Hepatocyte (in vitro differentiated cells): ENCODE data around the gene AK5. TPM values are rescaled to one million over a fixed set of nuclear protein-coding genes. Genes with fewer than 3 reads are reported as not detected.

Experiments used
- DNase-seq: peaks from one replicate; pipeline ENCODE4 v3.0.0-alpha.2; 2016; ENCODE audit warnings: low spot score
- H2AFZ ChIP-seq: fragments of 200-600 bp; sonication (generic); 2 replicates; pipeline ENCODE4 v1.6.0; 2016; ENCODE audit warnings: antibody characterized with exemption, mild to moderate bottlenecking
- H3K27ac ChIP-seq: fragments of 200-600 bp; sonication (generic); 2 replicates; pipeline ENCODE4 v1.5.1; 2016; ENCODE audit warnings: mild to moderate bottlenecking
- H3K27me3 ChIP-seq: fragments of 200-600 bp; sonication (generic); 2 replicates; pipeline ENCODE4 v1.6.1; 2016
- H3K36me3 ChIP-seq: fragments of 200-600 bp; sonication (generic); replicated peaks from 2 replicates; pipeline ENCODE4 v1.5.1; 2016; ENCODE audit warnings: low read depth; ENCODE audit not compliant: insufficient read depth
- H3K4me1 ChIP-seq: fragments of 200-600 bp; sonication (generic); 2 replicates; pipeline ENCODE4 v1.5.1; 2016; ENCODE audit warnings: mild to moderate bottlenecking, moderate library complexity; ENCODE audit not compliant: insufficient read depth
- H3K4me2 ChIP-seq: fragments of 200-600 bp; sonication (generic); 2 replicates; pipeline ENCODE4 v1.6.0; 2016
- H3K4me3 ChIP-seq: fragments of 200-600 bp; sonication (generic); 2 replicates; pipeline ENCODE4 v1.5.1; 2016; ENCODE audit warnings: mild to moderate bottlenecking
- H3K79me2 ChIP-seq: fragments of 200-600 bp; sonication (generic); 2 replicates; pipeline ENCODE4 v1.6.0; 2017; ENCODE audit warnings: mild to moderate bottlenecking
- H3K9me2 ChIP-seq: fragments of 200-600 bp; sonication (generic); replicated peaks from 2 replicates; pipeline ENCODE4 v1.6.0; 2017; ENCODE audit warnings: mild to moderate bottlenecking; ENCODE audit not compliant: insufficient read depth
- H3K9me3 ChIP-seq: fragments of 200-600 bp; sonication (generic); 2 replicates; pipeline ENCODE4 v1.5.1; 2016; ENCODE audit warnings: low read depth, mild to moderate bottlenecking
- H4K20me1 ChIP-seq: fragments of 200-600 bp; sonication (generic); 2 replicates; pipeline ENCODE4 v1.6.0; 2016; ENCODE audit warnings: mild to moderate bottlenecking; ENCODE audit not compliant: insufficient read depth, poor library complexity, severe bottlenecking
- EZH2 ChIP-seq: fragments of 200-600 bp; sonication (generic); IDR thresholded peaks from 2 replicates; pipeline ENCODE4 v1.6.1; 2016; ENCODE audit warnings: antibody characterized with exemption, mild to moderate bottlenecking, borderline replicate concordance
- EZH2phosphoT487 ChIP-seq: fragments of 200-600 bp; sonication (generic); IDR thresholded peaks from one replicate; pipeline ENCODE4 v1.6.1; 2018; ENCODE audit warnings: antibody characterized with exemption, mild to moderate bottlenecking, low read depth, moderate library complexity; ENCODE audit not compliant: unreplicated experiment, severe bottlenecking
- WGBS: methylation state at CpG from one replicate; pipeline ENCODE4 v1.1.6; 2016; ENCODE audit warnings: low lambda C conversion rate; ENCODE audit errors: missing lambda C conversion rate; 5-methylcytosine and 5-hydroxymethylcytosine counted together
- polyA plus RNA-seq: library from polyadenylated mRNA; unstranded; fragments of >200 nt; fragmentation: Nextera tagmentation; extraction: Ambion mirVana; gene quantifications from 2 replicates; pipeline ENCODE4 v1.2.1, GENCODE V29; 2016
- total RNA-seq: library from RNA; depleted of rRNA; stranded (reverse); fragments of >200 nt; gene quantifications from 2 replicates; pipeline ENCODE4 v1.2.3, GENCODE V29; 2014
- TF ChIP-seq, protein P1 (sequence below): fragments of 200-600 bp; sonication (generic); IDR thresholded peaks from 2 replicates; pipeline ENCODE4 v1.5.1; 2016; ENCODE audit warnings: antibody characterized with exemption, mild to moderate bottlenecking; ENCODE audit not compliant: poor library complexity

Gene AK5, protein sequence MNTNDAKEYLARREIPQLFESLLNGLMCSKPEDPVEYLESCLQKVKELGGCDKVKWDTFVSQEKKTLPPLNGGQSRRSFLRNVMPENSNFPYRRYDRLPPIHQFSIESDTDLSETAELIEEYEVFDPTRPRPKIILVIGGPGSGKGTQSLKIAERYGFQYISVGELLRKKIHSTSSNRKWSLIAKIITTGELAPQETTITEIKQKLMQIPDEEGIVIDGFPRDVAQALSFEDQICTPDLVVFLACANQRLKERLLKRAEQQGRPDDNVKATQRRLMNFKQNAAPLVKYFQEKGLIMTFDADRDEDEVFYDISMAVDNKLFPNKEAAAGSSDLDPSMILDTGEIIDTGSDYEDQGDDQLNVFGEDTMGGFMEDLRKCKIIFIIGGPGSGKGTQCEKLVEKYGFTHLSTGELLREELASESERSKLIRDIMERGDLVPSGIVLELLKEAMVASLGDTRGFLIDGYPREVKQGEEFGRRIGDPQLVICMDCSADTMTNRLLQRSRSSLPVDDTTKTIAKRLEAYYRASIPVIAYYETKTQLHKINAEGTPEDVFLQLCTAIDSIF
- 0.12 TPM in 1 of 2 replicates, not detected in the other for total RNA-seq
- 0.05 and 0.67 TPM in 2 replicates for polyA plus RNA-seq

DNA sequence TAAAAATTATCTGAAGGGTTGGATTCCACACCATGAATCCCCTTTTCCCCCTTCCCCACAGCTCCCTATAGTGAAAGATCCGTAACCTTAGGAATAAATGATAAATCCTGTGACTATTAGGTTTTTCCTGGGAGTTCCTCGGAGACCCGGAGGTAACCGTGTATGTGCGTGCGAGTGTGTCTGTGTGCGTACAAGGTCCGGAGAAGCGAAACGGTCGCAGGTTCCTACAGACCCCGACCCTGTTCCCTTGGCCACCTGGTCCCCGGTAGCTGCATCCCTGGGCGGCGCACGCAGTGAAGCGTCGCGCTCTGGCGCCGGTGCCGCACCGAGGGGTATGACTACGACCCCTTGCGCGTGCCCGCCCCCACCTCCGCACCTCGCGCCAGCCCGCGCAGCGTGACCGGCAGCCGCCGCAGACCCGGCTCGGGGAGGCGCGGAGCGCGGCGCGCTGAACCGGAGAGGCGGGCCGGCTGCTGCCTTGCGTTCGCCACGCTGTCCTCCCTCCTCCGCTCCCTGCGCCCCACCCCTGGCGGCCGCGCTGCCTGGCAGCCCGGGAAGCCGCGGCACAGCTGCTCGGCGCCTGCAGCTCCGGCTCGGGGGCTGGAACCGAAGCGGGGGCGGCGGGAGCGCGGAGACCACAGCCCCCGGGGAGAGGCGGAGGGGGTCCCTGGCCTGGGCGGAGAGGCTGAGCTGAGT, at the start of gene AK5:
AK5 (plus strand) TSS at position 529 of the 696 bp plus-strand sequence. CDS start 295 bp downstream, outside the sequence.
- Histone ChIP-seq H3K9me2 (no peaks in the 10 kb centered on the region), H3K36me3 (no peaks in the 10 kb centered on the region), H3K79me2 (no peaks in the 10 kb centered on the region), H3K4me1 (peaks cover 9% of the 10 kb centered on the region), H2AFZ (peak within 1 kb of the TSS; percentile 60), H3K4me3 (peak within 1 kb of the TSS; percentile 44), H3K27me3 (peaks cover 76% of the 10 kb centered on the region), H3K4me2 (peak within 1 kb of the TSS; percentile 96), H3K9me3 (no peaks in the 10 kb centered on the region), H4K20me1 (no peaks in the 10 kb centered on the region), H3K27ac (no peak within 1 kb of the TSS)
- TF ChIP-seq, protein P1, sequence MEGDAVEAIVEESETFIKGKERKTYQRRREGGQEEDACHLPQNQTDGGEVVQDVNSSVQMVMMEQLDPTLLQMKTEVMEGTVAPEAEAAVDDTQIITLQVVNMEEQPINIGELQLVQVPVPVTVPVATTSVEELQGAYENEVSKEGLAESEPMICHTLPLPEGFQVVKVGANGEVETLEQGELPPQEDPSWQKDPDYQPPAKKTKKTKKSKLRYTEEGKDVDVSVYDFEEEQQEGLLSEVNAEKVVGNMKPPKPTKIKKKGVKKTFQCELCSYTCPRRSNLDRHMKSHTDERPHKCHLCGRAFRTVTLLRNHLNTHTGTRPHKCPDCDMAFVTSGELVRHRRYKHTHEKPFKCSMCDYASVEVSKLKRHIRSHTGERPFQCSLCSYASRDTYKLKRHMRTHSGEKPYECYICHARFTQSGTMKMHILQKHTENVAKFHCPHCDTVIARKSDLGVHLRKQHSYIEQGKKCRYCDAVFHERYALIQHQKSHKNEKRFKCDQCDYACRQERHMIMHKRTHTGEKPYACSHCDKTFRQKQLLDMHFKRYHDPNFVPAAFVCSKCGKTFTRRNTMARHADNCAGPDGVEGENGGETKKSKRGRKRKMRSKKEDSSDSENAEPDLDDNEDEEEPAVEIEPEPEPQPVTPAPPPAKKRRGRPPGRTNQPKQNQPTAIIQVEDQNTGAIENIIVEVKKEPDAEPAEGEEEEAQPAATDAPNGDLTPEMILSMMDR: no peak
- no peak for TF ChIP-seq EZH2phosphoT487
- no peak for TF ChIP-seq EZH2
- peak; percentile 61 for DNase-seq
- WGBS: 4% methylated on average over 19 of the region's 71 CpGs

DNA sequence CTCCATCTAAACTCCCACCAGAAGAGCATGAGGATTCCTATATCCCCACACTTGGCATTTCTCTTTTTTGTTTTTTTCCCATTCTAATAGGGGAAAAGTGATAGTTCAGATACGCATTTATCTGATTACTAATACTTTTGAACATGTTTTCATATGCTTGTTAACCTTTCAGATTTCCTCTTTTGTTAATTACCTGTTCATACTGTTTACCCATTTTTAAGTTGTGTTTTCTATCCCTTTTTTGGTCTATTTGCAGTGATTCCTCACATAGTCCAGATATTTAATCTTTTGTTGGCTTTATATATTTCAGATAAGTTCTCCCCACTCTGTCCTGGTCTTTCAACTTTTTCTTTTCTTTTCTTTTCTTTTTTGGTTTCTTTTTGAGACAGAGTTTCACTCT, 49.0 kb upstream of the AK5 start:
- Histone ChIP-seq H3K9me2 (no peaks in the 10 kb centered on the region), H3K79me2 (no peaks in the 10 kb centered on the region), H3K36me3 (no peaks in the 10 kb centered on the region), H4K20me1 (no peaks in the 10 kb centered on the region), H3K4me1 (no peaks in the 10 kb centered on the region), H3K4me2 (no peak overlapping the region), H2AFZ (no peak overlapping the region), H3K9me3 (peaks cover 4% of the 10 kb centered on the region), H3K4me3 (no peak overlapping the region), H3K27ac (no peak overlapping the region), H3K27me3 (no peaks in the 10 kb centered on the region)
- TF ChIP-seq, protein P1: no peak
- no peak for TF ChIP-seq EZH2
- no peak for TF ChIP-seq EZH2phosphoT487
- no peak for DNase-seq
- 92% methylated on average over 1 of the region's 1 CpG for WGBS

DNA sequence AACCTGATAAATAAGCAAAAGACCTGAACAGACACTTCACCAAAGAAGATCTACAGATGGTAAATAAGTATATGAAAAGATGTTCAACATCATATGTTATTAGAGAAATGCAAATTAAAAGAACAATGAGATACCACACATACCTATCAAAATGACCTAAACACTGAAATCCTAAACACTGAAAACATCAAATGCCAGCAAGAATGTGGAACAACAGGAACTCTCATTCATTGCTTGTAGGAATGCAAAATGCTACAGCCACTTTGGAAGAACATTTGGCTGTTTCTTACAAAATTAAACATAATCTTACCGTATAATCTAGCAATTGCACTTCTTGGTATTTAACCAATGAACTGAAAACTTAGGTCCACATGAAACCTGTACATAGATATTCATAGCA, 47.7 kb upstream of the AK5 start:
- no peak overlapping the region for H3K4me2 ChIP-seq
- TF ChIP-seq EZH2 (no peak), EZH2phosphoT487 (no peak)
- TF ChIP-seq, protein P1: no peak
- no peak overlapping the region for H2AFZ ChIP-seq
- H4K20me1 ChIP-seq: no peaks in the 10 kb centered on the region
- no peak overlapping the region for H3K4me3 ChIP-seq
- no peak for DNase-seq
- no peak overlapping the region for H3K27ac ChIP-seq
- H3K27me3 ChIP-seq: no peaks in the 10 kb centered on the region
- WGBS: 82% methylated on average over 1 of the region's 1 CpG
- no peaks in the 10 kb centered on the region for H3K79me2 ChIP-seq
- H3K9me3 ChIP-seq: peaks cover 4% of the 10 kb centered on the region
- no peaks in the 10 kb centered on the region for H3K36me3 ChIP-seq
- no peaks in the 10 kb centered on the region for H3K9me2 ChIP-seq
- H3K4me1 ChIP-seq: no peaks in the 10 kb centered on the region
